ENCODE data around the gene RPL13.
"Not testable (repeated sequence)": the region's sequence is repeated elsewhere in the genome, so short reads cannot be mapped to it uniquely, and the experiment has no call there.

The RPL13 gene

GRCh38 chr16:89586218-89586617 lies 25.7 kb downstream of the RPL13 start:
- no peaks in the 10 kb centered on the region for H3K36me3 Mint-ChIP-seq (ENCODE audit: low read depth)
- DNase-seq = no peak
- H3K4me3 Mint-ChIP-seq = no peak overlapping the region
- H3K27ac Mint-ChIP-seq = no peak overlapping the region
- no peak for TF ChIP-seq CTCF (IDR thresholded peaks at IDR 0.05)
- no peaks in the 10 kb centered on the region for H3K4me1 Mint-ChIP-seq
- H3K27me3 Mint-ChIP-seq (ENCODE audit: low read depth, poor library complexity) = no peaks in the 10 kb centered on the region
- H3K9me3 Mint-ChIP-seq = no peaks in the 10 kb centered on the region

GRCh38 chr16:89586853-89587252 lies 26.4 kb downstream of the RPL13 start:
- Mint-ChIP-seq H3K27ac (no peak overlapping the region), H3K27me3 (ENCODE audit: low read depth, poor library complexity) (no peaks in the 10 kb centered on the region), H3K36me3 (ENCODE audit: low read depth) (no peaks in the 10 kb centered on the region), H3K9me3 (no peaks in the 10 kb centered on the region), H3K4me3 (no peak overlapping the region), H3K4me1 (no peaks in the 10 kb centered on the region)
- no peak for DNase-seq
- TF ChIP-seq CTCF (IDR thresholded peaks at IDR 0.05) = no peak

DNA sequence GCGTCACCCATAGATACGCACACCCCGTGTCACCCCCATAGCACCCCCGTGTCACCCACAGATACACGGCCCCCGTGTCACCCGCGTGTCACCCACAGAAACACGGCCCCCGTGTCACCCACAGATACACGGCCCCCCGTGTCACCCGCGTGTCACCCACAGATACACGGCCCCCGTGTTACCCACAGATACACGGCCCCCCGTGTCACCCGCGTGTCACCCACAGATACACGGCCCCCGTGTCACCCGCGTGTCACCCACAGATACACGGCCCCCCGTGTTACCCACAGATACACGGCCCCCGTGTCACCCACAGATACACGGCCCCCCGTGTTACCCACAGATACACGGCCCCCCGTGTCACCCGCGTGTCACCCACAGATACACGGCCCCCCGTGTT lies 27.2 kb downstream of the RPL13 start:
- not testable (repeated sequence) for DNase-seq; H3K27ac Mint-ChIP-seq; H3K4me1 Mint-ChIP-seq; H3K9me3 Mint-ChIP-seq; H3K4me3 Mint-ChIP-seq; H3K27me3 Mint-ChIP-seq (ENCODE audit: low read depth, poor library complexity); H3K36me3 Mint-ChIP-seq (ENCODE audit: low read depth)

DNA sequence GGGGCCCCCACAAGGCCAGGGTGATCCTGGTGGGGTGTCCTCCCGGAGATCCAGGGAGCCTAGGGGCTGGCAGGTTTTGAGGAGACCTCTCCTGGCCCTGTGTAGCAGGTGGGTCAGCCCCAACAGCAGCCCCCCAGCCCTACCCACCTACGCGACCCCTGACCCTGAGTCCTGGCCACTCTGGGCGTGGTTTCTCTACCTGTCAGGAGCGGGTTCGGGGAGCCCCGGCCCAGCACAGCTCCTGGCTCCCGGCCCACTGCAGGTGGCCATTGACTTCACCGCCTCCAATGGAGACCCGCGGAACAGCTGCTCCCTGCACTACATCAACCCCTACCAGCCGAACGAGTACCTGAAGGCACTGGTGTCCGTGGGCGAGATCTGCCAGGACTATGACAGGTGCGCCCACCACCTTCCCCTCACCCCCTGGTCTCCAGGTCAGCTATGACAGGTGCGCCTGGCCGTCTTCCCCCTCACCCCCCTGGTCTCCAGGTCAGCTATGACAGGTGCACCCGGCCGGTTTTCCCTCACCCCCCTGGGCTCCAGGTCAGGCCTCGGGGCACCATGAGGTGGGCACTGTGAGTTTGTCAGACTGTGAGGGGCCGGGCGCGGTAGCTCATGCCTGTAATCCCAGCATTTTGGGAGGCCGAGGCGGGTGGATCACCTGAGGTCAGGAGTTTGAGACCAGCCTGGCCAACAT lies 28.1 kb downstream of the RPL13 start:
- no peak overlapping the region for H3K4me3 Mint-ChIP-seq
- no peak for TF ChIP-seq CTCF (IDR thresholded peaks at IDR 0.05)
- no peak overlapping the region for H3K27ac Mint-ChIP-seq
- no peaks in the 10 kb centered on the region for H3K4me1 Mint-ChIP-seq
- H3K36me3 Mint-ChIP-seq (ENCODE audit: low read depth) = no peaks in the 10 kb centered on the region
- no peak for DNase-seq
- H3K9me3 Mint-ChIP-seq = no peaks in the 10 kb centered on the region
- H3K27me3 Mint-ChIP-seq (ENCODE audit: low read depth, poor library complexity) = no peaks in the 10 kb centered on the region

- no peak for DNase-seq
- Mint-ChIP-seq H3K4me3 (no peak overlapping the region), H3K9me3 (no peaks in the 10 kb centered on the region), H3K27ac (no peak overlapping the region), H3K4me1 (no peaks in the 10 kb centered on the region), H3K36me3 (ENCODE audit: low read depth) (no peaks in the 10 kb centered on the region), H3K27me3 (ENCODE audit: low read depth, poor library complexity) (no peaks in the 10 kb centered on the region)
- TF ChIP-seq CTCF (IDR thresholded peaks at IDR 0.05) = no peak
Measured at GRCh38 chr16:89589241-89589926, 28.9 kb downstream of the RPL13 start.

- H3K9me3 Mint-ChIP-seq = no peaks in the 10 kb centered on the region
- H3K4me3 Mint-ChIP-seq = no peak overlapping the region
- H3K4me1 Mint-ChIP-seq = peaks cover 5% of the 10 kb centered on the region
- no peak for TF ChIP-seq CTCF (IDR thresholded peaks at IDR 0.05)
- peaks cover 3% of the 10 kb centered on the region for H3K27me3 Mint-ChIP-seq (ENCODE audit: low read depth, poor library complexity)
- no peak overlapping the region for H3K27ac Mint-ChIP-seq
- no peak for DNase-seq
- H3K36me3 Mint-ChIP-seq (ENCODE audit: low read depth) = no peaks in the 10 kb centered on the region
Measured at GRCh38 chr16:89593841-89594240, 33.4 kb downstream of the RPL13 start.

Data from nephron progenitor cell (in vitro differentiated cells).